Loucy (cell line): ENCODE results near the gene TRABD2B.

Experiments
- H2AFZ ChIP-seq: fragments of 200-600 bp; sonication (generic); 2 replicates; pipeline ENCODE4 v1.6.0; 2016; ENCODE audit warnings: antibody characterized with exemption, mild to moderate bottlenecking, low read length, moderate library complexity
- H3F3A ChIP-seq: fragments of 200-600 bp; 2 replicates; pipeline ENCODE4 v1.6.0; 2016; ENCODE audit warnings: antibody characterized with exemption, low read depth, mild to moderate bottlenecking
- H3K27me3 ChIP-seq: fragments of 200-600 bp; sonication (generic); 2 replicates; pipeline ENCODE4 v1.6.1; 2014; ENCODE audit warnings: low read length, mild to moderate bottlenecking; ENCODE audit not compliant: insufficient read depth, poor library complexity, severe bottlenecking
- H3K36me3 ChIP-seq: fragments of 200-600 bp; sonication (generic); 2 replicates; pipeline ENCODE4 v1.6.1; 2016; ENCODE audit warnings: low read length; ENCODE audit not compliant: insufficient read depth
- H3K4me1 ChIP-seq: fragments of 200-600 bp; sonication (generic); 2 replicates; pipeline ENCODE4 v1.5.1; 2014; ENCODE audit warnings: low read length, mild to moderate bottlenecking; ENCODE audit not compliant: insufficient read depth, poor library complexity, severe bottlenecking
- H3K4me2 ChIP-seq: fragments of 200-600 bp; sonication (generic); 2 replicates; pipeline ENCODE4 v1.6.0; 2014; ENCODE audit warnings: antibody characterized with exemption, low read length, low read depth, mild to moderate bottlenecking; ENCODE audit not compliant: poor library complexity, severe bottlenecking
- H3K4me3 ChIP-seq: fragments of 200-600 bp; sonication (generic); 2 replicates; pipeline ENCODE4 v1.5.1; 2014; ENCODE audit warnings: low read length, mild to moderate bottlenecking, mixed read lengths; ENCODE audit not compliant: poor library complexity, severe bottlenecking
- H3K79me2 ChIP-seq: fragments of 200-600 bp; sonication (generic); 2 replicates; pipeline ENCODE4 v1.6.1; 2014; ENCODE audit warnings: low read length; ENCODE audit not compliant: insufficient read depth
- H3K9ac ChIP-seq: fragments of 200-600 bp; sonication (generic); 2 replicates; pipeline ENCODE4 v1.6.0; 2014; ENCODE audit warnings: mild to moderate bottlenecking, low read depth, low read length, moderate library complexity; ENCODE audit not compliant: poor library complexity, severe bottlenecking
- H3K9me2 ChIP-seq: fragments of 200-600 bp; sonication (generic); replicated peaks from 2 replicates; pipeline ENCODE4 v1.6.1; 2016; ENCODE audit warnings: low read depth, low read length, mixed read lengths
- H3K9me3 ChIP-seq: fragments of 200-600 bp; sonication (generic); 2 replicates; pipeline ENCODE4 v1.6.1; 2014; ENCODE audit warnings: mild to moderate bottlenecking, antibody characterized with exemption, low read length, low read depth; ENCODE audit not compliant: insufficient read depth
- H4K20me1 ChIP-seq: fragments of 200-600 bp; sonication (generic); 2 replicates; pipeline ENCODE4 v1.6.0; 2014; ENCODE audit warnings: antibody characterized with exemption, low read length, mild to moderate bottlenecking; ENCODE audit not compliant: insufficient read depth, poor library complexity, severe bottlenecking
- CTCF ChIP-seq: fragments of 200-600 bp; sonication (generic); conservative IDR thresholded peaks from 2 replicates; pipeline ENCODE4 v1.5.1; 2014; ENCODE audit warnings: mild to moderate bottlenecking, antibody characterized with exemption, low read length
- EZH2phosphoT487 ChIP-seq: fragments of 200-600 bp; IDR thresholded peaks from 2 replicates; pipeline ENCODE4 v1.6.1; 2018; ENCODE audit warnings: antibody characterized with exemption, mild to moderate bottlenecking, moderate library complexity, borderline replicate concordance

Gene TRABD2B

GRCh38 chr1:47948126-47948525, 49.1 kb downstream of the TRABD2B start:
- Histone ChIP-seq H3F3A (no peaks in the 10 kb centered on the region), H3K9ac (no peak overlapping the region), H3K9me2 (no peaks in the 10 kb centered on the region), H3K79me2 (no peaks in the 10 kb centered on the region), H3K4me2 (no peak overlapping the region), H4K20me1 (no peaks in the 10 kb centered on the region), H3K27me3 (no peaks in the 10 kb centered on the region), H3K9me3 (no peaks in the 10 kb centered on the region), H3K36me3 (no peaks in the 10 kb centered on the region), H3K4me1 (no peaks in the 10 kb centered on the region), H2AFZ (no peak overlapping the region), H3K4me3 (no peak overlapping the region)
- TF ChIP-seq CTCF (peak; percentile 25; the same call in 1 of the 2 replicates), EZH2phosphoT487 (no peak)

- H3K9ac ChIP-seq: no peak overlapping the region
- H3K36me3 ChIP-seq: no peaks in the 10 kb centered on the region
- H3K27me3 ChIP-seq: no peaks in the 10 kb centered on the region
- no peak for TF ChIP-seq CTCF
- TF ChIP-seq EZH2phosphoT487: no peak
- H3K4me3 ChIP-seq: no peak overlapping the region
- no peaks in the 10 kb centered on the region for H3K79me2 ChIP-seq
- H3K4me1 ChIP-seq: no peaks in the 10 kb centered on the region
- H3F3A ChIP-seq: no peaks in the 10 kb centered on the region
- no peaks in the 10 kb centered on the region for H3K9me2 ChIP-seq
- no peak overlapping the region for H3K4me2 ChIP-seq
- no peaks in the 10 kb centered on the region for H3K9me3 ChIP-seq
- H2AFZ ChIP-seq: no peak overlapping the region
- H4K20me1 ChIP-seq: no peaks in the 10 kb centered on the region
Observed at GRCh38 chr1:47947531-47947930, 49.7 kb downstream of the TRABD2B start.

GRCh38 chr1:47944561-47944960, 52.6 kb downstream of the TRABD2B start:
- H3K9me2 ChIP-seq: no peaks in the 10 kb centered on the region
- no peak overlapping the region for H3K9ac ChIP-seq
- H3K4me2 ChIP-seq: no peak overlapping the region
- H3K9me3 ChIP-seq: no peaks in the 10 kb centered on the region
- H3K27me3 ChIP-seq: no peaks in the 10 kb centered on the region
- no peaks in the 10 kb centered on the region for H4K20me1 ChIP-seq
- H2AFZ ChIP-seq: no peak overlapping the region
- TF ChIP-seq EZH2phosphoT487: no peak
- TF ChIP-seq CTCF: no peak
- H3K4me3 ChIP-seq: no peak overlapping the region
- H3F3A ChIP-seq: no peaks in the 10 kb centered on the region
- H3K4me1 ChIP-seq: no peaks in the 10 kb centered on the region
- no peaks in the 10 kb centered on the region for H3K79me2 ChIP-seq
- H3K36me3 ChIP-seq: no peaks in the 10 kb centered on the region
